Lung (tissue), 12 donors: ENCODE measurements around the gene SYTL3. TPM values are rescaled to one million over a fixed set of nuclear protein-coding genes. Genes with fewer than 3 reads are reported as not detected.
"Not testable (repeated sequence)": the region's sequence is repeated elsewhere in the genome, so short reads cannot be mapped to it uniquely, and the experiment has no call there.

ENCODE experiments used
- ATAC-seq: fragments of 200-7000 bp; cut with Tn5 transposase; one replicate; pipeline ENCODE4 v1.9.1; 2020; ENCODE audit warnings: moderate number of reproducible peaks; ENCODE audit not compliant: insufficient read depth, low FRiP score
- DNase-seq, 3 donors: peaks; one replicate each; pipeline ENCODE4 v3.0.0-alpha.2; 2013 to 2017
- H3K27ac ChIP-seq, 2 donors: one replicate each; pipeline ENCODE4 v1.5.1; 2013; ENCODE audit warnings: mild to moderate bottlenecking in 2 of 2, moderate library complexity in 2 of 2, control low read depth in 1 of 2, inconsistent platforms in 1 of 2, low read depth in 1 of 2, low read length in 1 of 2
- H3K27me3 ChIP-seq, 3 donors: one replicate each; pipeline ENCODE4 v1.5.1; 2013; ENCODE audit warnings: low read length in 2 of 3; ENCODE audit not compliant: control insufficient read depth in 3 of 3, insufficient read depth in 3 of 3
- H3K36me3 ChIP-seq, 4 donors: one replicate each; pipeline ENCODE4 v1.5.1; 2013; ENCODE audit warnings: low read length in 4 of 4, mild to moderate bottlenecking in 1 of 4, moderate library complexity in 1 of 4; ENCODE audit not compliant: control insufficient read depth in 4 of 4, insufficient read depth in 4 of 4
- H3K4me1 ChIP-seq, 5 donors: one replicate each; pipeline ENCODE4 v1.5.1; 2013; ENCODE audit warnings: low read length in 5 of 5, mild to moderate bottlenecking in 2 of 5, moderate library complexity in 1 of 5; ENCODE audit not compliant: control insufficient read depth in 5 of 5, insufficient read depth in 5 of 5
- H3K4me3 ChIP-seq: one replicate; pipeline ENCODE4 v1.5.1; 2013; ENCODE audit warnings: mild to moderate bottlenecking, control low read depth, moderate library complexity
- H3K9ac ChIP-seq, 2 donors: one replicate each; pipeline ENCODE4 v1.5.1; 2013; ENCODE audit warnings: low read length in 2 of 2, control low read depth in 1 of 2; ENCODE audit not compliant: insufficient read depth in 1 of 2
- H3K9me3 ChIP-seq, 4 donors: one replicate each; pipeline ENCODE4 v1.5.1; 2013; ENCODE audit warnings: low read length in 3 of 4, mild to moderate bottlenecking in 1 of 4, moderate library complexity in 1 of 4; ENCODE audit not compliant: control insufficient read depth in 4 of 4, insufficient read depth in 3 of 4
- CTCF ChIP-seq: IDR thresholded peaks from 2 replicates; pipeline ENCODE4 v1.5.1; 2012; ENCODE audit warnings: mild to moderate bottlenecking; ENCODE audit errors: control extremely low read depth, extremely low read depth
- WGBS, 2 donors: extraction: QIAGEN DNeasy Blood & Tissue Kit; methylation state at CpG; one replicate each; pipeline ENCODE4 v1.1.7; 2013; 5-methylcytosine and 5-hydroxymethylcytosine counted together
- polyA plus RNA-seq, 2 donors: library from polyadenylated mRNA; stranded (reverse); fragments of 200-250 nt; gene quantifications; one replicate each; pipeline ENCODE4 v1.2.1, GENCODE V29; 2013
- total RNA-seq, 2 donors: library from RNA; depleted of rRNA in 1 of 2; stranded (reverse); fragments of >200 nt in 1 of 2; gene quantifications; one replicate each; pipeline ENCODE4 v1.2.1, GENCODE V29; 2014 to 2021
- donor health status: control.
- donor health status: control.
- donor health status: Bipolar disorder and iron deficiency.
- donor health status: healthy.
- donor health status: DM: yes; HTN: yes; CAD: no.

Gene SYTL3
- total and polyA plus RNA-seq, 4 donors = 6.5 to 20.0 (median 15.6) TPM

DNA sequence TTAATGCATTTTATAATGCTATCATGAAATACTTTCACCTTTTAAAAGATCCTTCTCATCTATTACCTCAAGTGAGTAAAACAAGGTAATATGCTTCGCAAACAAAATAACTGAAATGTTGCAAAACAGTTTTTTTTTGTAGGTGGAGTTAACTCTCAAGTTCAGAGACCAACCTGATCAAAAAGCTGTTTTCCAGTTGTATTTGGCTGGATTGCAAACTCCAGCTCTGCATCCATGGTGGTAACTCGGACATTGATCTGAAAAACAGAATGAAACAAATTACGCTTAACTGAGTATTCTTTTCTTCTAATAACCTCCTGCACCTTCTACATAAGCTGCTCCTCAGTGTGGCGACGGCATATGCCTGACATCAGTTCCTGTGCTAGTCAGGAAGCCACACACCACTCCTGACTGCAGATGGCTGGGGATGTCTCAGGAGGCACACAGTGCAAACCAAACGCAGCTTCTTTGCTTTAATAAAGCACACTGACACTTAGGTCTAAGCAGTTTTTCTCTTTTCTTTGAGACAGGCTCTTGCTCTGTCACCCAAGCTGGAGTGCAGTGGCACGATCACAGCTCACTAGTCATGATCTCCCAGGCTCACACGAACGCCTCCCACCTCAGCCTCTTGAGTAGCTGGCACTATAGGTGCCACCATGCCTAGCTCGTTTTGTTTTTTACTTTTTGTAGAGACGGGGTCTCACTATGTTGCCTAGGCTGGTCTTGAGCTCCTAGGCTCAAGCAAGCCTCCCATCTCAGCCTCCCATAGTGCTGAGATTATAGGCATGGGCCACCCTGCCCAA, 139.5 kb downstream of the SYTL3 start:
- H3K9me3 ChIP-seq = no peaks in the 10 kb centered on the region
- no peak overlapping the region for H3K4me3 ChIP-seq
- 64 to 70% methylated on average over 11 of the region's 11 CpGs for WGBS, 2 donors
- H3K27ac ChIP-seq = peak overlapping the region in 1 of 2 donors; percentile 44
- ATAC-seq (no peak), DNase-seq (no peak)
- peaks cover 0 to 12% (median 0%) of the 10 kb centered on the region in 5 donors for H3K4me1 ChIP-seq
- no peak for TF ChIP-seq CTCF
- peaks cover 15 to 26% (median 22%) of the 10 kb centered on the region in 4 donors for H3K36me3 ChIP-seq
- H3K27me3 ChIP-seq = no peaks in the 10 kb centered on the region
- H3K9ac ChIP-seq = no peak overlapping the region

- WGBS, 2 donors = 78 to 80% methylated on average over 4 to 7 of the region's 7 CpGs
- no peak overlapping the region for H3K9ac ChIP-seq
- H3K27me3 ChIP-seq = no peaks in the 10 kb centered on the region
- H3K9me3 ChIP-seq = no peaks in the 10 kb centered on the region
- TF ChIP-seq CTCF = no peak
- no peak for DNase-seq
- H3K4me1 ChIP-seq = peaks cover 0 to 15% (median 0%) of the 10 kb centered on the region in 5 donors
- H3K36me3 ChIP-seq = peaks cover 5 to 16% (median 11%) of the 10 kb centered on the region in 4 donors
- ATAC-seq = no peak
- no peak overlapping the region for H3K27ac ChIP-seq
- no peak overlapping the region for H3K4me3 ChIP-seq
These were observed 141.5 kb downstream of the SYTL3 start for GRCh38 chr6:158791274-158791855.

- 83 to 86% methylated on average over 10 of the region's 10 CpGs for WGBS, 2 donors
- H3K27ac ChIP-seq = not testable (repeated sequence)
- H3K4me1 ChIP-seq = peaks cover 3 to 22% (median 6%) of the 10 kb centered on the region in 5 donors
These were observed 142.7 kb downstream of the SYTL3 start for GRCh38 chr6:158792505-158792904.

GRCh38 chr6:158793432-158793831, 143.6 kb downstream of the SYTL3 start:
- ATAC-seq (no peak), DNase-seq (peak in 1 of 3 donors; percentile 42)
- no peaks in the 10 kb centered on the region for H3K9me3 ChIP-seq
- no peak for TF ChIP-seq CTCF
- peaks cover 10 to 29% (median 13%) of the 10 kb centered on the region in 5 donors for H3K4me1 ChIP-seq
- WGBS, 2 donors = 25 to 40% methylated on average over 1 of the region's 1 CpG
- H3K36me3 ChIP-seq = peaks cover 0 to 6% (median 2%) of the 10 kb centered on the region in 4 donors
- H3K27me3 ChIP-seq = no peaks in the 10 kb centered on the region
- no peak overlapping the region for H3K27ac ChIP-seq
- H3K4me3 ChIP-seq = no peak overlapping the region
- H3K9ac ChIP-seq = no peak overlapping the region

More at GRCh38 chr6:158792505-158792904, 142.7 kb downstream of the SYTL3 start:
- not testable (repeated sequence) for DNase-seq, H3K9ac ChIP-seq, ATAC-seq, H3K4me3 ChIP-seq, H3K27me3 ChIP-seq, H3K9me3 ChIP-seq
- H3K36me3 ChIP-seq = peaks cover 0 to 11% (median 8%) of the 10 kb centered on the region in 4 donors
